Globus pallidus (tissue), 1 donor: Measurements from ENCODE around the gene SPIN3.
A peak's percentile ranks its signal among the peaks of the same experiment; 100 is the strongest.
"Not testable (repeated sequence)": the region's sequence is repeated elsewhere in the genome, so short reads cannot be mapped to it uniquely, and the experiment has no call there.

ENCODE experiments used
- DNase-seq: peaks from one replicate; pipeline ENCODE4 v3.0.0-alpha.2; 2015; ENCODE audit warnings: low spot score

The SPIN3 gene

GRCh38 chrX:56995271-56995994 is at the start of gene SPIN3:
SPIN3 (minus strand) TSS chrX:56995541; CDS start chrX:56994947, 594 bp downstream.
- DNase-seq: peak; percentile 68

- no peak for DNase-seq
These were observed 48.9 kb upstream of the SPIN3 start for GRCh38 chrX:57044245-57044644.

GRCh38 chrX:57037265-57037664 is 41.9 kb upstream of the SPIN3 start:
- DNase-seq: not testable (repeated sequence)

DNA sequence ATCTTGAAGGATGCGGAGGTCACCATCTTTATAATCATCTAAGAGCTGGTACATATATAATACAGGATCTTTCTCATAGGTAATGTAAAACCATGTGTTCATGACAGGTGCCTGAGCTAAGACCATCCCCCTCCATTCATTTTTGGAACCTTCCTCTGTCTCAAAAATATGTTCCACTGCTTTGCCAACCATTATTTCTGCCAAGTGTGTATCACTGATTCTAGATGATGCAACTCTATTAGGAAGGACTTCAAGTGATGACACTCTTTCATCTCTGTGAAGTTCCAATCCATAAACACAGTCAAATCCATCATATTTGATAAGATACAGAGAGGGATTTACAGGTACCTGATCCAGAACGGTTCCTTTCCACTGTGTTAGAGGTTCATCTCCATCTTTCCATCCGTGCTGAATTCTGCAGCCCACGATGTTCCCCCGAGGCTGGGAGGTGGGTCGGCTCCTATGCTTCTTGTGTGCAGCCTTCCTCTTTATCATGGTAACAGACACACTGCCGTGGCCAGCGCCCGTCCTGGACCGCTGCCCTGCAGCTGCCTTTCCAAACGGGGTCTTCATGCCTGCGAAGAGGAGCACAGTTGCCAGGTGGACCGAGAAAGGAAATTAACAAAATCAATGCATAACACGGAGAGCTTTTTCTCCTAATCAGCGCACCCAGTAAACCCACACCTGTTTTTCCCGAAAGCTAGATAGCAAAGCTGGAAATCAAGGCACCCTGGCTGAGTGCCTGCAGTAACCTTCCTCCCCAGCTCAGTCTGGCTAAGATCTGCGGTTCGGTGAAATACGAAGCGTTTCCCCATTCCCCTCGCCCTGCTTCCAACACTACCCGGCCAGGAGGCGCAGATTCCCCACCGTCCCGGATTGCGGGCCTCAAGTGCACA is 718 bp downstream of the SPIN3 start:
- DNase-seq: no peak

- DNase-seq: no peak
These were observed 7.6 kb downstream of the SPIN3 start for GRCh38 chrX:56987741-56988140.

GRCh38 chrX:56986138-56986537 is 9.2 kb downstream of the SPIN3 start:
- no peak for DNase-seq

DNA sequence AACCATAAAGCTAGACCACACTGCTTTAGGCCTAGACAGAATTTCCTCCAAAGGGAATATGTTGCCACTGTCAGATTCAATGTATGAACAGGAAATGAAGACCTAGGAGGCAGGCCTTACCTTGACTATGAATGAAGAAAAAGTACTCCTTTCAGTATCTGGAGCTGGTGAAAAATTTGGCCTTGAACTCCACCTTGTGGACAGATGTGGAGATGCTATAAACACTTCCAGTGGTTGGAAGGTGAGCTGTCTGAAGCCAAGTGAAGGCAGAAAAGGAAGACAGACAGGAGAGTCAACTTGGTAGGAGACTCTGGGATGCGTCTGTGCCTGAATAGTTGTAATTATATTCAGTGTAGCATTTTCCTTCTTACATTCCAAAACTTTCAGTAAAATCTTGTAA is 17.2 kb downstream of the SPIN3 start:
- DNase-seq: peak; percentile 25

DNA sequence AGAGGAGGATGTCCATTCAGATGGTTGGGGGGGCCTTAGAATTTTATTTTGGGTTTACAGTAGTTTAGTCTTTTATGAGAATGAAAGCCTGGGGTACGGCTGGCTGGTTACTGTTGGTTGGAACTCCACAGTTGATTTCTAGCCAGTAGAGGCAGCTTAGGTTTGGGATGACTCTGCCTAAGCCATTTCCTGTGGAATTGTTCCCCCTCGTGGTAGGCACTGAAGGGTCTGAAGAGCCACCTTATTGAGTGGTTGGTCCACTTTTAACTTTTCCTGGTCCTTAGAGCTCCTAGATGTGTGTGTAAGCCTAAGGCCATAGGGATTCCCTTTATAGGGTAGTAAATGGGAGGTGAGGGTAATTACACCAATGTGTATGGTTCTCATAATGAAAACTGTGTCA is 19.7 kb downstream of the SPIN3 start:
- DNase-seq: no peak

GRCh38 chrX:56974408-56974807 is 20.9 kb downstream of the SPIN3 start:
- DNase-seq: no peak

DNA sequence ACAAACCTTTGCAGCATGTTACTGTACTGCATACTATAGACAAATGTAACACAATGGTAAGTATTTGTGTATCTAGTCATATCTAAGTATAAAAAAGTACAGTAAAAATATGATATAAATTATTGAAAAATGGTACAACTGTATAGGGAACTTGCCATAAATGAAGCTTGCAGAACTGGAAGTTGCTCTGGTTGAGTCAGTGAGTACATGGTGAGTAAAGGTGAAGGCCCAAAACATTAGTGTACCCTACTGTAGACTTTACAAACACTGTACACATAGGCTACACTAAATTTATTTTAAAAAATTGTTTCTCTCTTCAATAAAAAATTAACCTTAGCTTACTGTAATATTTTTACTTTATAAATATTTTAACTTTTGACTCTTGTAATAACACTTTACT is 25.8 kb downstream of the SPIN3 start:
- DNase-seq: no peak

DNA sequence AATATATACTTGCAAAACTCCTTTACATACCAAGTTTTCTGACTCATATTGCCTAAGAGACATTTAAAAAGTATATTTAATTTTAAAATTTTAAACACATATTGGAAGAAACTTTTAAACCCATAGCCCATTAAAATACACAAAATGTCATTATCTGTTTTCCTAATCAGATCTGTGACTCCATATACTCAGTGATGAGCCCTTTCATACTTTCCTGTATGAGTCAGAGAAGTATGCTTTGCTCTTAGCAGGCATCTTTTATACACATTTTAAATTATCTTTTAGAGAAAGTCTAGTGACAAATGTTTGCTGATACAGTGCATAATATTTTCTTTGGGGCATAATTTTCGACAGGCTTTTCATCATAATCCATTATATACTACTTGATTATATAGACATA is 26.4 kb downstream of the SPIN3 start:
- no peak for DNase-seq

- no peak for DNase-seq
These were observed 32.0 kb downstream of the SPIN3 start for GRCh38 chrX:56963377-56963776.

DNA sequence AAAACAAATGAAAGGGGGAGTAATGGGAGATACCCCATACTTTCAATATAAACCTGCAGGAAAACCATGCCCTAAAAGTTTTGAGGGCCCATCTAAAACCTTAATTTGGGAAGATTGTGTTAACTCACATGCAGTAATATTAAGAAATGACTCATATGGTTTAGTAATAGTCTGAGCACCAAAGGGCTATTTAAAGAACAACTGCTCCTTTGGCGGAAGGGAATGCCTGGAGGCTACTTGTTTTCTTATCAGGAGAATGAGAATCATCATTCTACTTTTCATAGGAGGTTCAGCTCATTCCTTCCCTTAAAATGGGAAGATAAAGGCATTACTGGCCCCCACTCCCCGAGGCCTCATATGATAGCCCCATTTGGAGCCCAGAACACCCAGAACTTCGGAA is 47.6 kb downstream of the SPIN3 start:
- DNase-seq: no peak

DNA sequence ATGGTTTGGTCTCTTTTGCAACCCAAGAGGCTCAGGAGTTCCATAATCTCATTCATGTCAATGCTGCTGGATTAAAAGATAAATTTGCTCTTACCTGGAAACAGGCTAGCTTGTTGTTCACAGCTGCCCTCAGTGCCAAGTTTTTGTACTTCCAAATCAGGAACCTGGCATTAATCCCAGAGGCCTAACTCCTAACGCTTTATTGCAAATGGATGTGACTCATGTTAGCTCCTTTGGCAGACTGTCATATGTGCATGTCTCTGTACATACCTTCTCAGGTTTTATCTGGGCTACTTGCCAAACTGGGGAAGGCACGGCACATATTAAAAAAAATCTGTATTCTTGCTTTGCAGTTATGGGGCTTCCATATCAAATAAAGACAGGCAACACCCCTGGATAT is 49.1 kb downstream of the SPIN3 start:
- not testable (repeated sequence) for DNase-seq

DNA sequence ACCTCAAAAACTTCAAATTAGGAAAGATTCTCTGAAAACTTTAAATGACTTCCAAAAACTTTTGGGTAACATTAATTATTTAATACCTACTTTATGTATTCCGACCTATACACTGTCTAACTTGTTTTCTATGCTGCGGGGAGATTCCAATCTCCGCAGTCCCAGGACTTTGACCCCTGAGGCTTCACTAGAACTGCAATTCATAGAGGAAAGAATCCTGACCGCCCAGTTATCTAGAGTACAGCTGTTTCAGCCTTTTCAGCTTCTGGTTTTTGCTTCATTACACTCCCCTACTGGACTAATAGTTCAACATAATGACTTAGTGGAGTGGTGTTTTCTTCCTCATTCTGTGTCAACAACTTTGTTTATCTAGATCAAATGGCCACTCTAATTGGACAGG is 50.1 kb downstream of the SPIN3 start:
- DNase-seq: not testable (repeated sequence)

GRCh38 chrX:56943264-56943663 is 52.1 kb downstream of the SPIN3 start:
- DNase-seq: no peak
